ENCODE measurements around the gene LSM14A. TPM values are rescaled to one million over a fixed set of nuclear protein-coding genes. Genes with fewer than 3 reads are reported as not detected.

The LSM14A gene
- total and polyA plus RNA-seq, 9 of the 15 experiments (the other 6 are each of a cell fraction or from before 2014, with no cell fraction given), result 19.5 to 150 (median 95.1) TPM

- TF ChIP-seq SOX6 (IDR thresholded peaks at IDR 0.05) (peak; percentile 18; the same call in 1 of the 2 replicates), FOXK2 (conservative IDR thresholded peaks at IDR 0.05 in 1 of 2, IDR thresholded peaks at IDR 0.05 in 1 of 2; ENCODE audit: low read depth in 2 of 2) (0 out of 4 replicates have a peak, but pooled peaks have one; percentile 31 to 32), ATF3 (IDR thresholded peaks at IDR 0.05) (peak; percentile 88), ATF3 (CRISPR knock-in tag; conservative IDR thresholded peaks at IDR 0.05) (no peak), HCFC1 (IDR thresholded peaks at IDR 0.05; ENCODE audit: low read depth, low read length) (no peak), SMARCA4 (IDR thresholded peaks at IDR 0.05) (peak; percentile 61; the same call in 1 of the 2 replicates), DPF2 (IDR thresholded peaks at IDR 0.05) (peak; percentile 64; the same call in 1 of the 2 replicates), GTF2B (IDR thresholded peaks at IDR 0.05; ENCODE audit: extremely low read depth, insufficient read length) (no peak), ZNF766 (CRISPR knock-in tag; conservative IDR thresholded peaks at IDR 0.05) (0 out of 2 replicates have a peak, but pooled peaks have one; percentile 24), FOSL1 (tag; conservative IDR thresholded peaks at IDR 0.05) (peak; percentile 94), TBP (optimal IDR thresholded peaks at IDR 0.05; ENCODE audit: low read depth, low read length) (peak; percentile 18)
Observed at GRCh38 chr19:34232566-34233481, 60.5 kb downstream of the LSM14A start (continued).

All from K562 (cell line).